Measurements from ENCODE around the gene CDH16. TPM values are rescaled to one million over a fixed set of nuclear protein-coding genes. Genes with fewer than 3 reads are reported as not detected.

The CDH16 gene
- total and polyA plus RNA-seq, 2 of the 13 experiments (the other 11 are each of a cell fraction or from before 2014, with no cell fraction given): 2.7 to 3.9 TPM

DNA sequence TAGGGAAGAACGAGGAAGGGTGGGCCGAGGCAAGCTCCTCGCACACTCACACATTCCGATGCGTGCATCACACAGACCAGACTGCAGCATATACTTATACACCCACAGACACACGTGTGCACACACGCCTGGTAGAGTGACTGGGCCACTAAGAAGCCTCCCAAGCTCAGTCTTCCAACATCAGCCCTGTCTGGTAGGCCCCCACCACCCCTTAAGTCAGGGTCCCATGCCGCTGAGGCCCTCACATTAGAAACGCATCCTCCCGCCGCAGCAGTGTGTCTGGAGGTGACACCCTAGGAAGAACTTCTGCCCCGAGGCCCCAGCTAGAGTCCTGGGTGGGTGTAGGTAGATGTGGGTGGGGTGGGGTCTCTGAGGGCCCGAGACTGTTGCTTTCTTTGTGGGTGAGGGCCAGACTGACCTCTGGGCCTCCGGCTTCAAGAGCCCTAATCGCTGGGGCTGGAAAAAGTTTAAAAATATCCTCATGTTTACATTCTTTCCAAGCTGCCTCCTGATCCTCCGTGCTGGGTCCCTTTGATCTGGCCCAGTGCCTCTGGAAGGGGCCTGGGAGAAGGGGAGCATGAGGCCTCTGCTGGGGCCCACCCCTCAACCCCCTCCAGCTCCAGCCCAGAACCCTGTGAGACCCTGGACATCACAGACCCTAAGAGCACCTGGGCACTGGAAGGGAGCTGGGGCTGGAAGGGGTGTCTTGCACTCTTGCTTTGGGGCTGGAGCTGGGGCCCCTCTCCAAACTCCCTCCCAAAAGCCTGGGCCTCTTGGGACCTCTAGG is 13.6 kb downstream of the CDH16 start (continued):
- TF ChIP-seq ZNF761 (CRISPR knock-in tag; conservative IDR thresholded peaks at IDR 0.05) (no peak), U2AF1 (optimal IDR thresholded peaks at IDR 0.05; ENCODE audit: low read depth, low read length) (no peak), ONECUT2 (CRISPR knock-in tag; IDR thresholded peaks at IDR 0.05) (no peak), ZNF10 (CRISPR knock-in tag; IDR thresholded peaks at IDR 0.05; ENCODE audit: borderline replicate concordance, low read depth) (no peak), KDM6A (CRISPR knock-in tag; IDR thresholded peaks at IDR 0.05; ENCODE audit: low read depth) (peak; percentile 98), ZNF547 (CRISPR knock-in tag; IDR thresholded peaks at IDR 0.05) (no peak), GABPA (IDR thresholded peaks at IDR 0.05; ENCODE audit: low read depth, low read length) (no peak), GABPA (CRISPR knock-in tag; IDR thresholded peaks at IDR 0.05; ENCODE audit: low read depth) (peak; percentile 41; the same call in 1 of the 2 replicates), ZNF703 (CRISPR knock-in tag; IDR thresholded peaks at IDR 0.05; ENCODE audit: borderline replicate concordance) (no peak), ZNF83 (CRISPR knock-in tag; IDR thresholded peaks at IDR 0.05; ENCODE audit: borderline replicate concordance) (no peak), ZNF816 (CRISPR knock-in tag; IDR thresholded peaks at IDR 0.05; ENCODE audit: borderline replicate concordance) (peak; percentile 48; the same call in 1 of the 2 replicates), LCORL (IDR thresholded peaks at IDR 0.05) (no peak; the same call in 1 of the 2 replicates), LCORL (CRISPR knock-in tag; IDR thresholded peaks at IDR 0.05) (peak; percentile 85), PPARG (CRISPR knock-in tag; conservative IDR thresholded peaks at IDR 0.05) (peak; percentile 61), AGO2 (optimal IDR thresholded peaks at IDR 0.05; ENCODE audit: low read depth, low read length) (no peak), TBP (CRISPR knock-in tag; IDR thresholded peaks at IDR 0.05) (no peak), ZSCAN9 (CRISPR knock-in tag; IDR thresholded peaks at IDR 0.05; ENCODE audit: borderline replicate concordance) (no peak), MBNL3 (CRISPR knock-in tag; conservative IDR thresholded peaks at IDR 0.05) (no peak), NR3C1 (CRISPR knock-in tag; IDR thresholded peaks at IDR 0.05) (no peak), ZNF614 (CRISPR knock-in tag; IDR thresholded peaks at IDR 0.05; ENCODE audit: borderline replicate concordance) (no peak; the same call in none of the 2 replicates), ZNF567 (CRISPR knock-in tag; IDR thresholded peaks at IDR 0.05; ENCODE audit: borderline replicate concordance) (no peak)
- TF ChIP-seq, protein P1, sequence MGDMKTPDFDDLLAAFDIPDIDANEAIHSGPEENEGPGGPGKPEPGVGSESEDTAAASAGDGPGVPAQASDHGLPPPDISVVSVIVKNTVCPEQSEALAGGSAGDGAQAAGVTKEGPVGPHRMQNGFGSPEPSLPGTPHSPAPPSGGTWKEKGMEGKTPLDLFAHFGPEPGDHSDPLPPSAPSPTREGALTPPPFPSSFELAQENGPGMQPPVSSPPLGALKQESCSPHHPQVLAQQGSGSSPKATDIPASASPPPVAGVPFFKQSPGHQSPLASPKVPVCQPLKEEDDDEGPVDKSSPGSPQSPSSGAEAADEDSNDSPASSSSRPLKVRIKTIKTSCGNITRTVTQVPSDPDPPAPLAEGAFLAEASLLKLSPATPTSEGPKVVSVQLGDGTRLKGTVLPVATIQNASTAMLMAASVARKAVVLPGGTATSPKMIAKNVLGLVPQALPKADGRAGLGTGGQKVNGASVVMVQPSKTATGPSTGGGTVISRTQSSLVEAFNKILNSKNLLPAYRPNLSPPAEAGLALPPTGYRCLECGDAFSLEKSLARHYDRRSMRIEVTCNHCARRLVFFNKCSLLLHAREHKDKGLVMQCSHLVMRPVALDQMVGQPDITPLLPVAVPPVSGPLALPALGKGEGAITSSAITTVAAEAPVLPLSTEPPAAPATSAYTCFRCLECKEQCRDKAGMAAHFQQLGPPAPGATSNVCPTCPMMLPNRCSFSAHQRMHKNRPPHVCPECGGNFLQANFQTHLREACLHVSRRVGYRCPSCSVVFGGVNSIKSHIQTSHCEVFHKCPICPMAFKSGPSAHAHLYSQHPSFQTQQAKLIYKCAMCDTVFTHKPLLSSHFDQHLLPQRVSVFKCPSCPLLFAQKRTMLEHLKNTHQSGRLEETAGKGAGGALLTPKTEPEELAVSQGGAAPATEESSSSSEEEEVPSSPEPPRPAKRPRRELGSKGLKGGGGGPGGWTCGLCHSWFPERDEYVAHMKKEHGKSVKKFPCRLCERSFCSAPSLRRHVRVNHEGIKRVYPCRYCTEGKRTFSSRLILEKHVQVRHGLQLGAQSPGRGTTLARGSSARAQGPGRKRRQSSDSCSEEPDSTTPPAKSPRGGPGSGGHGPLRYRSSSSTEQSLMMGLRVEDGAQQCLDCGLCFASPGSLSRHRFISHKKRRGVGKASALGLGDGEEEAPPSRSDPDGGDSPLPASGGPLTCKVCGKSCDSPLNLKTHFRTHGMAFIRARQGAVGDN (CRISPR knock-in tag; IDR thresholded peaks at IDR 0.05): peak; percentile 66
- TF ChIP-seq, protein P2, sequence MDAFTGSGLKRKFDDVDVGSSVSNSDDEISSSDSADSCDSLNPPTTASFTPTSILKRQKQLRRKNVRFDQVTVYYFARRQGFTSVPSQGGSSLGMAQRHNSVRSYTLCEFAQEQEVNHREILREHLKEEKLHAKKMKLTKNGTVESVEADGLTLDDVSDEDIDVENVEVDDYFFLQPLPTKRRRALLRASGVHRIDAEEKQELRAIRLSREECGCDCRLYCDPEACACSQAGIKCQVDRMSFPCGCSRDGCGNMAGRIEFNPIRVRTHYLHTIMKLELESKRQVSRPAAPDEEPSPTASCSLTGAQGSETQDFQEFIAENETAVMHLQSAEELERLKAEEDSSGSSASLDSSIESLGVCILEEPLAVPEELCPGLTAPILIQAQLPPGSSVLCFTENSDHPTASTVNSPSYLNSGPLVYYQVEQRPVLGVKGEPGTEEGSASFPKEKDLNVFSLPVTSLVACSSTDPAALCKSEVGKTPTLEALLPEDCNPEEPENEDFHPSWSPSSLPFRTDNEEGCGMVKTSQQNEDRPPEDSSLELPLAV (CRISPR knock-in tag; conservative IDR thresholded peaks at IDR 0.05; ENCODE audit: low read depth): no peak

All from HepG2 (cell line).